ENCODE results near the gene DCD. TPM values are rescaled to one million over a fixed set of nuclear protein-coding genes. Genes with fewer than 3 reads are reported as not detected.

DCD gene
- total and polyA plus RNA-seq, 2 of the 8 experiments (the other 6 are each of a cell fraction or from before 2014, with no cell fraction given): not detected

- H3K27me3 ChIP-seq (replicated peaks in 1 of 4; ENCODE audit: control insufficient read depth in 3 of 4, extremely low read depth in 1 of 4, insufficient read depth in 3 of 4, low read length in 3 of 4): no peaks in the 10 kb centered on the region
- no peak overlapping the region for H2AFZ ChIP-seq (ENCODE audit: low read length)
- no peaks in the 10 kb centered on the region for H4K20me1 ChIP-seq (replicated peaks in 1 of 2; ENCODE audit: control insufficient read depth in 1 of 2, insufficient read depth in 2 of 2, low read length in 2 of 2)
- H2BK12ac ChIP-seq (ENCODE audit: low read depth, low read length): no peak overlapping the region
- no peak overlapping the region for H3K27ac ChIP-seq (ENCODE audit: low read depth, low read length)
- H3K18ac ChIP-seq (ENCODE audit: extremely low read depth, low read length): no peak overlapping the region
- no peak for DNase-seq (ENCODE audit: low read depth in 1 of 2, low spot score in 2 of 2)
- no peaks in the 10 kb centered on the region for H3K4me1 ChIP-seq (replicated peaks in 1 of 4; ENCODE audit: control insufficient read depth in 3 of 4, insufficient read depth in 4 of 4, low read length in 3 of 4)
- ChIA-PET CTCF (ENCODE audit: partially characterized antibody) (interaction anchor here (0.7 to 6.6 kb wide), 7 partner anchors 9 to 68 kb away, joined by 3 to 60 read pairs (median 3); no protein-coding TSS in a partner anchor), POLR2A (ENCODE audit: partially characterized antibody) (interaction anchor here (1.3 kb wide), 1 partner anchor 10 kb away, joined by 4 read pairs; no protein-coding TSS in a partner anchor)
- H3K79me2 ChIP-seq (ENCODE audit: control insufficient read depth in 1 of 2, insufficient read depth in 2 of 2, low read length in 2 of 2): no peaks in the 10 kb centered on the region
- 67% methylated on average over 1 of the region's 1 CpG; no CpG with 5 or more reads in 1 of the 2 experiments for WGBS, 2 experiments (ENCODE audit: extremely low coverage in 1 of 2, insufficient coverage in 1 of 2, insufficient read length in 1 of 2, insufficient replicate concordance in 2 of 2, low coverage in 1 of 2, low lambda C conversion rate in 2 of 2, missing lambda C conversion rate in 1 of 2)
- no peak overlapping the region for H3K56ac ChIP-seq (replicated peaks; ENCODE audit: insufficient read length, low read depth, low read length)
- no peak overlapping the region for H2BK120ac ChIP-seq (replicated peaks; ENCODE audit: low read depth, low read length)
- H4K91ac ChIP-seq (replicated peaks; ENCODE audit: insufficient read length, low read length): no peak overlapping the region
- H3K79me1 ChIP-seq (ENCODE audit: low read depth, low read length): no peaks in the 10 kb centered on the region
- no peak for FAIRE-seq
- H2AK5ac ChIP-seq (ENCODE audit: low read depth, low read length): no peak overlapping the region
- H2BK5ac ChIP-seq (ENCODE audit: low read depth, low read length): no peak overlapping the region
- H3K23ac ChIP-seq (ENCODE audit: insufficient read length): no peak overlapping the region
- no peak overlapping the region for H3K4me3 ChIP-seq (ENCODE audit: extremely low read depth in 1 of 4, insufficient read depth in 2 of 4, low read depth in 3 of 4, low read length in 4 of 4)
- H3K23me2 ChIP-seq (ENCODE audit: low read depth, low read length): no peaks in the 10 kb centered on the region
- H3K4ac ChIP-seq (replicated peaks; ENCODE audit: insufficient read length, low read depth, low read length): no peak overlapping the region
- H2BK15ac ChIP-seq (ENCODE audit: low read length): no peak overlapping the region
- H3K9ac ChIP-seq (replicated peaks in 1 of 4; ENCODE audit: extremely low read depth in 1 of 4, low read depth in 3 of 4, low read length in 3 of 4): no peak overlapping the region
- no peak overlapping the region for H3K14ac ChIP-seq (ENCODE audit: insufficient read length)
- H4K5ac ChIP-seq (ENCODE audit: insufficient read length, low read depth, low read length): no peak overlapping the region
- H4K8ac ChIP-seq (ENCODE audit: extremely low read depth, insufficient read depth, low read length): no peak overlapping the region
- H3K36me3 ChIP-seq (ENCODE audit: control insufficient read depth in 2 of 4, insufficient read depth in 4 of 4, low read length in 3 of 4): no peaks in the 10 kb centered on the region
- H3K4me2 ChIP-seq (ENCODE audit: insufficient read depth in 1 of 2, low read depth in 2 of 2, low read length in 2 of 2): no peak overlapping the region
- H3K9me3 ChIP-seq (ENCODE audit: insufficient read depth in 2 of 2, low read depth in 1 of 2, low read length in 1 of 2): no peaks in the 10 kb centered on the region
- no peak overlapping the region for H2BK20ac ChIP-seq (ENCODE audit: low read length)
- TF ChIP-seq RNF2 (IDR thresholded peaks at IDR 0.05; ENCODE audit: borderline replicate concordance, low read depth, low read length, missing control alignments, poor library complexity, severe bottlenecking): no peak
- TF ChIP-seq TBP (IDR thresholded peaks at IDR 0.05; ENCODE audit: low read depth, low read length): no peak
- TF ChIP-seq PHF8 (conservative IDR thresholded peaks at IDR 0.05; ENCODE audit: low read depth, low read length): no peak
- no peak for TF ChIP-seq ATF3 (IDR thresholded peaks at IDR 0.05; ENCODE audit: insufficient read depth, low read depth, low read length)
- TF ChIP-seq EZH2 (IDR thresholded peaks at IDR 0.05; ENCODE audit: low read depth, low read length, severe bottlenecking): no peak
- no peak for TF ChIP-seq CBX8 (IDR thresholded peaks at IDR 0.05; ENCODE audit: borderline replicate concordance, low read depth, low read length)
- TF ChIP-seq CTCF (IDR thresholded peaks at IDR 0.05; ENCODE audit: control extremely low read depth in 1 of 3, insufficient read depth in 1 of 3, low read depth in 1 of 3, low read length in 3 of 3): no peak
- TF ChIP-seq BRCA1 (IDR thresholded peaks at IDR 0.05; ENCODE audit: low read depth, low read length): no peak
- no peak for TF ChIP-seq SIRT6 (IDR thresholded peaks at IDR 0.05; ENCODE audit: low read length)
- TF ChIP-seq SIN3A (conservative IDR thresholded peaks at IDR 0.05 in 1 of 2, IDR thresholded peaks at IDR 0.05 in 1 of 2; ENCODE audit: low read depth in 1 of 2, low read length in 2 of 2): no peak
These were observed 6.6 kb downstream of the DCD start for GRCh38 chr12:54641554-54641953.
